Loucy (cell line): Measurements from ENCODE around the gene TUBGCP5.

ENCODE experiments used
- EZH2phosphoT487 ChIP-seq: fragments of 200-600 bp; IDR thresholded peaks from 2 replicates; pipeline ENCODE4 v1.6.1; 2018; ENCODE audit warnings: antibody characterized with exemption, mild to moderate bottlenecking, moderate library complexity, borderline replicate concordance
- TF ChIP-seq, protein P1 (sequence below): fragments of 200-600 bp; sonication (generic); conservative IDR thresholded peaks from 2 replicates; pipeline ENCODE4 v1.5.1; 2014; ENCODE audit warnings: mild to moderate bottlenecking, antibody characterized with exemption, low read length

DNA sequence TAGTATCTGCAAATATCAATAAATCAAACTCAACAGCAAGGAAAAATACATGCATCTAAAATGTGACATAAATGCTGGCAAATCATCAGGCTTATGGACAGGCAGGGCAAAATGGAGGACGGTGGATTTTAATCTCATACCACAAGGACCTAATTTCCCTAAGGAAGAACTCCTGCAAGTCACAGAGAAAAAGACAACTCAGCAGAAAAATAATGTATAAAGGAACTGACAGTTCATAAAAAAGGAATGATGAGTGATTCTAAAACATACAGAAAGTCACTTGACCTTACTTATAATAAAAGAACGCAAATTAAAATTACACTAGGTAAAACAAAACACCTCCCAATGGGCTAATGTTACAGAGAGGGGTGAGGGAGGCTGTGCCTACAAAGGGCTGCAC, 17.2 kb downstream of the TUBGCP5 start:
- TF ChIP-seq, protein P1, sequence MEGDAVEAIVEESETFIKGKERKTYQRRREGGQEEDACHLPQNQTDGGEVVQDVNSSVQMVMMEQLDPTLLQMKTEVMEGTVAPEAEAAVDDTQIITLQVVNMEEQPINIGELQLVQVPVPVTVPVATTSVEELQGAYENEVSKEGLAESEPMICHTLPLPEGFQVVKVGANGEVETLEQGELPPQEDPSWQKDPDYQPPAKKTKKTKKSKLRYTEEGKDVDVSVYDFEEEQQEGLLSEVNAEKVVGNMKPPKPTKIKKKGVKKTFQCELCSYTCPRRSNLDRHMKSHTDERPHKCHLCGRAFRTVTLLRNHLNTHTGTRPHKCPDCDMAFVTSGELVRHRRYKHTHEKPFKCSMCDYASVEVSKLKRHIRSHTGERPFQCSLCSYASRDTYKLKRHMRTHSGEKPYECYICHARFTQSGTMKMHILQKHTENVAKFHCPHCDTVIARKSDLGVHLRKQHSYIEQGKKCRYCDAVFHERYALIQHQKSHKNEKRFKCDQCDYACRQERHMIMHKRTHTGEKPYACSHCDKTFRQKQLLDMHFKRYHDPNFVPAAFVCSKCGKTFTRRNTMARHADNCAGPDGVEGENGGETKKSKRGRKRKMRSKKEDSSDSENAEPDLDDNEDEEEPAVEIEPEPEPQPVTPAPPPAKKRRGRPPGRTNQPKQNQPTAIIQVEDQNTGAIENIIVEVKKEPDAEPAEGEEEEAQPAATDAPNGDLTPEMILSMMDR: no peak
- TF ChIP-seq EZH2phosphoT487: no peak
